NB4 (cell line): Measurements from ENCODE around the gene ALOX5.

Experiments used
- POLR2A ChIP-seq: IDR thresholded peaks from 2 replicates; pipeline ENCODE4 v1.6.1; 2011; ENCODE audit warnings: mild to moderate bottlenecking; ENCODE audit not compliant: insufficient read length; ENCODE audit errors: extremely low read depth
- TF ChIP-seq, protein P1 (sequence below): IDR thresholded peaks from one replicate; pipeline ENCODE4 v1.5.1; 2012; ENCODE audit warnings: low read depth, low read length

DNA sequence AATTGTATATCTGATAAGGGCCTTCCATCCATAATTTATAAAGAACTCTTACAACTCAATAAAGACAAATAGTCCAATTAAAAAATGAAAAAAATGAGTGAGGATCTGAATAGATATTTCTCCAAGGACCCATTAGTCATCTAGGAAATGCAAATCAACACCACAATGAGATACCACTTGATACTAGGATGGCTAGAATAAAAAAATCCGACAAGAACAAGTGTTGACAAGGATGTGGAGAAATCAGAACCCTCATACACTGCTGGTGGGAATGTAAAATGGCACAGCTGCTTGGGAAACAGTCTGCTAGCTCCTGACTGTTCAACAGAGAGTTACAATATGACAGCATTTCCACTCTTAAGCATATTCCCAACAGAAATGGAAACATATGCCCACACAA, 24.6 kb downstream of the ALOX5 start:
- TF ChIP-seq, protein P1, sequence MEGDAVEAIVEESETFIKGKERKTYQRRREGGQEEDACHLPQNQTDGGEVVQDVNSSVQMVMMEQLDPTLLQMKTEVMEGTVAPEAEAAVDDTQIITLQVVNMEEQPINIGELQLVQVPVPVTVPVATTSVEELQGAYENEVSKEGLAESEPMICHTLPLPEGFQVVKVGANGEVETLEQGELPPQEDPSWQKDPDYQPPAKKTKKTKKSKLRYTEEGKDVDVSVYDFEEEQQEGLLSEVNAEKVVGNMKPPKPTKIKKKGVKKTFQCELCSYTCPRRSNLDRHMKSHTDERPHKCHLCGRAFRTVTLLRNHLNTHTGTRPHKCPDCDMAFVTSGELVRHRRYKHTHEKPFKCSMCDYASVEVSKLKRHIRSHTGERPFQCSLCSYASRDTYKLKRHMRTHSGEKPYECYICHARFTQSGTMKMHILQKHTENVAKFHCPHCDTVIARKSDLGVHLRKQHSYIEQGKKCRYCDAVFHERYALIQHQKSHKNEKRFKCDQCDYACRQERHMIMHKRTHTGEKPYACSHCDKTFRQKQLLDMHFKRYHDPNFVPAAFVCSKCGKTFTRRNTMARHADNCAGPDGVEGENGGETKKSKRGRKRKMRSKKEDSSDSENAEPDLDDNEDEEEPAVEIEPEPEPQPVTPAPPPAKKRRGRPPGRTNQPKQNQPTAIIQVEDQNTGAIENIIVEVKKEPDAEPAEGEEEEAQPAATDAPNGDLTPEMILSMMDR: no peak
- TF ChIP-seq POLR2A: no peak
